AG10803 (cell line): ENCODE data around the gene PIGQ.

Experiments used
- DNase-seq: peaks from one replicate; pipeline ENCODE4 v3.0.0; 2010; ENCODE audit warnings: low read depth
- H3K4me3 ChIP-seq: 2 replicates; pipeline ENCODE4 v1.5.1; 2011; ENCODE audit warnings: mild to moderate bottlenecking, low read length, control low read depth
- CTCF ChIP-seq: conservative IDR thresholded peaks from 2 replicates; pipeline ENCODE4 v1.5.1; 2011; ENCODE audit warnings: mild to moderate bottlenecking, low read length, control low read depth, inconsistent platforms

PIGQ gene

GRCh38 chr16:554640-555365, 15.0 kb upstream of the PIGQ start:
- no peak for TF ChIP-seq CTCF
- peak overlapping the region; percentile 37 for H3K4me3 ChIP-seq
- peak; percentile 72 for DNase-seq

GRCh38 chr16:555528-556473, 14.0 kb upstream of the PIGQ start:
- DNase-seq = no peak
- no peak overlapping the region for H3K4me3 ChIP-seq
- no peak for TF ChIP-seq CTCF

GRCh38 chr16:556474-557173, 13.1 kb upstream of the PIGQ start:
- DNase-seq = no peak
- H3K4me3 ChIP-seq = no peak overlapping the region
- TF ChIP-seq CTCF = no peak

GRCh38 chr16:557463-558297, 12.1 kb upstream of the PIGQ start:
- no peak for DNase-seq
- TF ChIP-seq CTCF = no peak
- no peak overlapping the region for H3K4me3 ChIP-seq

GRCh38 chr16:558298-559020, 11.3 kb upstream of the PIGQ start:
- no peak for TF ChIP-seq CTCF
- DNase-seq = no peak
- no peak overlapping the region for H3K4me3 ChIP-seq

GRCh38 chr16:559021-559380, 10.8 kb upstream of the PIGQ start:
- DNase-seq = no peak
- no peak for TF ChIP-seq CTCF
- H3K4me3 ChIP-seq = no peak overlapping the region
